Sciatic nerve (tissue), 2 donors: ENCODE data around the gene COTL1. TPM values are rescaled to one million over a fixed set of nuclear protein-coding genes. Genes with fewer than 3 reads are reported as not detected.
A peak's percentile ranks its signal among the peaks of the same experiment; 100 is the strongest.

Experiments used
- ATAC-seq: fragments of 200-7000 bp; cut with Tn5 transposase; one replicate; pipeline ENCODE4 v1.9.1; 2020; ENCODE audit warnings: mild to moderate bottlenecking, moderate library complexity
- DNase-seq: peaks from one replicate; pipeline ENCODE4 v3.0.0-alpha.2; 2020; ENCODE audit warnings: low spot score
- intact Hi-C: fragments of 100-400 bp; cut with DNase I; formaldehyde crosslinking; loops from one replicate; pipeline ENCODE4 v1.14.2; 2022
- total RNA-seq: library from RNA; stranded (reverse); fragmentation: NEBNext Ultra II Directional; extraction: Animal tissue kit (Norgen Biotek cat#: 25700); gene quantifications from one replicate; pipeline ENCODE4 v1.2.1, GENCODE V29; 2021
- donor health status: DM: no; HTN: no; CAD: no.
- donor health status: DM: no; HTN: no; CAD: no.

Gene COTL1
- total RNA-seq, 1 donor from 2014 or later = 77.9 TPM

DNA sequence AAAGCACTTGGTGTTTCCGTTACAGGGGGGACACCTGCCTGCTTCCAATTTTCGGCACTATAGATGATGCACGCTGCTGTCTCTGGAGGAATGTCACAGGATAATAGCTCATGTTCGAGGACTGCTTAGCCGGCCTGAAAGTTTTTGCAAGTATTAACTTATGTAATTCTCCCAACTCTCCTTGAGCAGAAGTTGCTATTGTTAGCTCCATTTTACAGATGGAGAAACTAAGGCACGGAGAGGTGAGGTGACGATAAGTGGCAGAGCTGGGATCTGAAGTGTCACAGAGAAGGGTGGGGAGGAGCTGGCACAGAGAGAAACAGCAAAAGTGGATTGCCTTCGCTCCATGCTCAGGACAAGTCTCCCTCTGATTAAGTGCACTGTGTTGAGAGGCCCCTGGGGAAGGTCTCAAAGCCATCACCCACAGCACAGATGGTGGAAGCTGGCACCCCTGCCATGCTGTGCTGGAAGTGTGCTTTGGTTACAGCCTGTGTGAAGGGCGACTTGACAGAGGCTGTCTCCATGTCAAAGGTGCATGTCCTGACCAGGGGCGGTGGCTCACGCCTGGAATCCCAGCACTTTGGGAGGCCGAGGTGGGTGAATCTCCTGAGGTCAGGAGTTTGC, 72.7 kb downstream of the COTL1 start:
- ATAC-seq (no peak), DNase-seq (no peak)
- intact Hi-C loops = no loop called here

DNA sequence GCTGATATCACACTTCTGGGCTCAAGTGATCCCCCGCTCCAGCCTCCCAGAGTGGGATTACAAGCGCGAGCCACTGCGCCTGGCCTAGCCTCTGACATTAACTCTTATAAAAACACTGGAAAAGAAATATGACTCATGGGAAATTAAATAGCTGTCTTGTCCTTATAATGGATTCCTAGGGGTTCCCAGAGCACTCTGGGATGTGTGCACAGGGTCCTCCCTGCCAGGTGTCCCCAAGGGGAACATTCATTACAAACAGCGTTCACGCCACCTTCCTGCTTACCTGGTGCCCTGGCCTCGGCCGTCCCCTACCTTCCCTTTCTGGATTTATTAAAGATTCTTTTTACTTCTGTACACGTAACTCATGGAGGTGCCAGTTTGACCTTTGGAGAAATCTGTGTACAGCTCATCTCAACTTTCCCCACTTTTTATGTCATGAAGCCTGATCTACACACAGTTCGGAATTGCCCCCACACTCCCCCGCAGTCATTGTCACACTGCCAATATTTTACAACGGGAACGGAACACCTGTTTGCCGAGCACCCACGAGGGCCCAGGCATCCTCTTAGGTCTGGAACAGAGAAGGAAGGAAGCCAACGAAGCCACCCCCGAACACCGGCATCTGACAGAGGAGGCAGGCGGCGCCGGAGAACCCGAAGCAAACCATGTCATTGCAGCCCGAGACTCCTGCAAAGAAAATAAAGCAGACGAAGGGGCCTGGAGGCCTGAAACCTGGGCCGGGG, 73.7 kb downstream of the COTL1 start:
- intact Hi-C loops = no loop called here
- no peak for DNase-seq
- ATAC-seq = peak; percentile 21

DNA sequence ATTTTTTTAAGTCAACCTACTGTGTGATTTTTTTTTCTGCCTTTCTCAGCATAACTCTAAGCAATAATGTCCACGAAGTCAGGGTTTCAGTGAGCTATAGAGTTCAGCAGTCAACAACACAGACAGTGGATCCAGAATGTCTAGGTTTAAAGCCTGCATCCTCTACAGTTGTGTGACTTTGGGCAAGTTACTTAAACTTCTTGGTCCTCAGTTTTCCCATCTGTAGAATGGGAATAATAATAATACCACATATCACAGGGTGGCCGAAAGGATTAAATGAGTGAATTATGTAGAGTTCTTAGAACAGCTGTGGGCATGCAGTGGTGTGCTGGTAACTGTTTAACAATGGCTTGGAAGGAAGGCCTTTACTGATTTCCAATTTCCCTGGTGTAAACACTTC, 74.6 kb downstream of the COTL1 start:
- DNase-seq (no peak), ATAC-seq (no peak)
- intact Hi-C loops = no loop called here

DNA sequence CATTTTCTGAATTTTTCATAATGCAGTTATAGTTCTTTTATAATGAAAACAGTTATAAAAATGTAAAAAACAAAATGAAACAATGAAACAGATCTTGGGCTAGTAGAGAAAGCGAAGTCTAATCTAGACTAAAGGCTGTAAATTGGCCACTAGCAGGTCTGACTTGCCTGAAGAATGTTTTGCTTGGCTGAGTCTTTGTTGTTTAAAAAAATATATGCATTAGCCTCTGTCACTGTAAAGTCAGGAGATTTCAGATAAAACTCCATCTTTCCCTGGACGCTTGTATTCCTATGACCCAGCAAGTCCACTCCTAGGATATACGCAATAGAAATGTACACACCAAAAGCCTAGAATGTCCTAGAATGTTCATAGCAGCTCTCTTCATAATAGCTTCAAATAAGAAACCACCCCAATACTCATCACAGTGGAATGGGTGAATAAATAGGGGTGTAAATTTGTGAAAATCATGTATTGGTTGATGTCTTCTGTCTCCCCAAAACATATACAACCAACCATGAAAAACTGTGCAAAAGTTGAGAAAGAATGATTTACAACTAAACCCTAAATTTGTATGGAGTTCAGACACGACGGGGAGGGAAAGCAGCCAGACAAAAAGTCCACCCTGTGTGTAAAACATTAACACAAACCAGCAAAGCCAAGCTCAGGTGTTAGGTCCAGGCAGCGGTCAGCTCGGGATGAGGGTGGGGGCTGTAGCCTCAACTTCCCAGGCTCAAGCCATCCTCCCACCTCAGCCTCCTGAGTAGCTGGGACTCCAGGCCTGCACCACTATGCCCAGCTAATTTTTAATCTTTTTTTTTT, 75.7 kb downstream of the COTL1 start:
- no peak for ATAC-seq
- intact Hi-C loops = no loop called here
- DNase-seq = no peak

DNA sequence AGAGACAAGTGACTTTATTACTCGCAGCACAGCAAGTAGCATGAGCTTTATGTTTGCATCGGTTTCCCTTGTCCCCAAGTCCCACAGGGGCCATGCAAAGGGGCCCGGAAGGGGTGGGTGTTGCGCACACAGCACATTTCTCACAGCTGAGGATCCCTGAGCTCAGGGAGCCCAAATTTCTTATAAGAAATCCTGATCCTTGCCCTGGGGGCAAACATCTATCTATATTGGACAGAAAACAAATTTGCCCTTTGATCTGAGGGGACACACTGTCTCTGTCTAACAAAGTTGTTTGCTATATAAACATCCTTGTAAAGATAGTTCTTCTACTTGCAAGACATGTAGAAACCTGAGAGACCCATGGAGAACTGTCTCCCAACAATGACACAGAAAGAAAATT, 77.7 kb downstream of the COTL1 start:
- DNase-seq (no peak), ATAC-seq (no peak)
- intact Hi-C loops = no loop called here

DNA sequence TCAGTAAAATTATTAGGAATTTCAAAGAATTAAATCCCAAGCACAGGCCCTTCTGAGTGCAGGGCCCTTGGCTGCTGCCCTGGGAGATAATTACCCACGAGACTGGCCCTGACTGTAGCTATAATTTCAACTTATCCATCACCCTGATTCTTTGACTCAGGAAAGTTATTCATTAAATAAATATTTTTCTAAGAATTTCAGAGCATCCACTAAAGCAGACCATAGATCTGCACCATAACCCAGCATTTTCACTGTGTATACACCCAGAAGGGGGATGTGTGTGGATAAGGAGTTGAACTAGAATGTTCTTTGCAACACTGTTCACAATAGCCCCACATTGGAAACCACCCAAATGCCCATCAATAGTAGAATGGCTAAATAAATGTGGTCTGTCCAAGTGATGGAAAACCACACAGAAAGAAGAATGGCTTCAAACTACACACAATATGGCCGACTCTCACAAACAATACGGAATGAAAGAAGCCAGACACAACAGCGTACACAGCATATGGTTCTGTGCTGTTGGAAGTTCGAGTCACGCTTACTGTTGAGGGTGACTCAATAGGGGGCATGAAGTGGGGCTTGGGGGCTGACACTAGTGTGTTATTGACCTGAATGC, 79.5 kb downstream of the COTL1 start:
- DNase-seq (no peak), ATAC-seq (no peak)
- intact Hi-C loops = no loop called here

DNA sequence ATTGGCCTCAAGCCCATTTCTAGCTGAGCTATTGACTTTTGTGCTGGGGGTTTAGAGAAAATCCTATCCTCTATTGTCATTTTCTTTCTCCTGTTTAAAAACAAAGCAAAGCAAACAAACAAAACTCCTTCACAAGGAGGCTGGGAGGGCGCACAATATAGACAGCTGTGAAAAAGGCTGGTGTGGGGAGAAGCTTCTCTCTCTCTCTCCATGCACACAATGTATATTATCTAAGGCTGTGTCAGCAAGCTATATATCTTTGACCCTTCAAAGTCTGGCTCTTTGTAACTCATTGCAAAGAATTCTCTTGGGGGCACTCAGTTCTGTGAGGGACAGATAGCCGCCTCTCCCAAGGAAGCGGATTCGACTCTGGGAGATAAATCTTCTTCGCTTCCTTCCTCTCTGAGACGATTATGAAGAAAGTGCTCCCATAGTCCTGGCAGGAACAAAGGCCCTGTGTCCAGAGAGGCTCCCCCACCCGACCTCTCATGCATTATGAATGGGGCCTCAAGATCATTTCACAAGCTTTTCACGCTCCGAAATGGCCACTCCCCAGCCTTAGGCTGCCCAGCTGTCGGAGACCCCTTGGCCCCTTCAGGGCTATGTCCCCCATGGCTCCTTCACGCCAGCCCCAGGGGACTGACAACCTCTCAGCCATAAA, 80.3 kb downstream of the COTL1 start:
- intact Hi-C loops = no loop called here
- ATAC-seq (no peak), DNase-seq (no peak)

DNA sequence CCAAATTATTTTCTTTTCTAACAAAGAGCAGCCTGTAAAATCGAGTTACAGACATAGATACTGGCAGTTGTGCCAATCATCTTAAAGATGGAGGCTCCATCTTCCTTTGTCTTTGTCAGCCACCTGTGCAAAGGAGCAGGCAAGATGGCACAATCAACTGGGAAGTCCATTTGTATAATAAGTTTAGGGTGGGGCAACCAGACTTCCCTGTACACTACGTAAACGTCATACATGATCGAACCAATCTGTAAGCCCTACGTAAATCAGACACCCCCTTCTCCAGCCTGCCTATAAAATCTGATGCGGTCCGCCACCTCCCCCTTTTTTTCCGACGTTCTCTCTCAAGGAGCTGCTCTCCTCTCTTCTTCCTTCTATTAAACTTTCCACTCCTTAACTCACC, 82.0 kb downstream of the COTL1 start:
- DNase-seq (no peak), ATAC-seq (no peak)
- intact Hi-C loops = no loop called here

DNA sequence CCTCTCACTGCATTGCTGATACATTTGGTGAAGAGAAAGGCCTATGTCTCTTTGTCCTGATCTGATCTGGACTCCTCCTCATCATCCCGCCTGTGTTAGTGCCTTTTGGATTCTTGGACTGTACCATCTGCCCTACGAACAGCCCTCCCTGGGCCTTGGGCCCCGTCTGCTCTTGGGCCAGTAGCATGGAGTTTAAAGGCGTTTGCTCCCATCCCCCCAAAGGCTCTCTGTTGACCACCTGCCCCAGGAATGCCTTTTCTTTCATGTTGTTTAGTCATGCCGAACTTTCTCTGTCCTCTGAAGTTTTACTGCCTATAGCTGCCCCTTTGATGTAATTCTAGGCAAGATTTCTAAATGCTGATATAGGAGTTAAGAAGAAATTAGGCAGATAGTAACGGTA, 82.5 kb downstream of the COTL1 start:
- DNase-seq (no peak), ATAC-seq (no peak)
- intact Hi-C loops = no loop called here

DNA sequence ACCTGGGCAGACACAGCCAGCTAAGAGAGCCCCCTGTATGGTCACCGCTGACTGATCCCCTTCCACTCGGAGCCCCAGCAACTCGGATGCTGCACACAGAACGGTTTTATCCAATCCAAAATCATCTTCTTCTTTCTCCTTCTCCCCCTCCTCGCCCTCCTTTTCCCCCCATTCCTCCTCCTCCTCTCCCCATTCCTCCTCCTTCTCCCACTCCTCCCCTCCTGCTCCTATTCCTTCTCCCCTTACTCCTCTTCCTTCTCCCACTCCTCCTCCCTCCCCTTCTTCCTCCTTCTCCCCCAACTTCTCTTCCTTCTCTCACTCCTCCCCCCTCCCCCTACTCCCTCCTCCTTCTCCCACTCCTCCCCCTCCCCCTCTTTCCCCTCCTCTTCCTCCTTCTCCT, 83.1 kb downstream of the COTL1 start:
- ATAC-seq (no peak), DNase-seq (no peak)
- intact Hi-C loops = no loop called here

DNA sequence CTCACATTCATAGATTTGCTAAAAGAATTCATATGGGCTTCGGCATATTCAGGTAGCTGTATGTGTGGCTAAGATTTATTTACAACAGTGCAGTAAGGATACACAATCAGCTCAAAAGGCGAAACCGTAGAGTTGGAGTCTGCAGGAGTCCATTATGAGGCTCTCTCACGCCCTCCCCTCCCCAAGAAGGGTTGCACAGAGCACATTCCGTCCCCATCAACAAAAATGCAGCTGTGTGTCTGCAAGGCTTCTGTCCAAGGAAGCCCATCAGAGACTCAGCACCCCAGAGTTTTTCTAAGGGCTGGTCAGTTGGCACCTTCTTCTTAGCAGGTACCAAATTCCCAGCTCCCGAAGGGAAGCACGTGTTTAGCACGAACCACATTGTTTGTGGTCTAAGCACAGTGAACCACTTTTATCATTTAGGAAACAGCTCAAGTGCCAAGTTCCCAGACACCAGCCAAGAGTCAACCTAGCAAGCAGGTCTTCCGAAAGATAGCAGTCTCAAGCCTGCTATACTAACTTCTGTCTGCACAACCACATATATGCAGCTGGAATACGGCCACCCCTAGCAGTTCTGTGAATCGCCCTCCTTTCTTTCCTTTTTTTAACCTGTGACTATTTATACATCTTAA, 84.9 kb downstream of the COTL1 start:
- DNase-seq = no peak
- intact Hi-C loops = no loop called here
- no peak for ATAC-seq

DNA sequence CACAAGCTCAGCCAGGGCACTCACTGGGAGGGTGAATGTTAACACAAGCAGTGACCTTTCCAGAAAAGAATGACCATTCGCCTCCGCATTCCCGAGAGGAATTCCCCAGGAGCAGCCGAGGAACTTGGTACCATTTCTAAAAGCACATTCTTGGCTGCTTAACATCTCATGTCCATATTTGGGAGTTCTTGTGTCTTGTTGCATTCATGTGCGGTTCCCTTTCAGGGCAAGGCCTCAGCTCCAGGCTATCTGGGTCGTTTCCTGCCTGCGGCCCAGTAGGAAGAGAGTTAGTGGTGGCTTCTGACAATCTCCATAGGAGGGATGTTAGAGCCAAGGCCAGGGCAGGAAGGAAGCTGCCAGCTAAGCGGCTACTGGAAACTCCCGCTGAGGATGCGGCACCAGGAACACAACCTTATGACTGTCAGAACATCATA, 85.6 kb downstream of the COTL1 start:
- intact Hi-C loops = no loop called here
- DNase-seq (peak; percentile 75), ATAC-seq (peak; percentile 94)

DNA sequence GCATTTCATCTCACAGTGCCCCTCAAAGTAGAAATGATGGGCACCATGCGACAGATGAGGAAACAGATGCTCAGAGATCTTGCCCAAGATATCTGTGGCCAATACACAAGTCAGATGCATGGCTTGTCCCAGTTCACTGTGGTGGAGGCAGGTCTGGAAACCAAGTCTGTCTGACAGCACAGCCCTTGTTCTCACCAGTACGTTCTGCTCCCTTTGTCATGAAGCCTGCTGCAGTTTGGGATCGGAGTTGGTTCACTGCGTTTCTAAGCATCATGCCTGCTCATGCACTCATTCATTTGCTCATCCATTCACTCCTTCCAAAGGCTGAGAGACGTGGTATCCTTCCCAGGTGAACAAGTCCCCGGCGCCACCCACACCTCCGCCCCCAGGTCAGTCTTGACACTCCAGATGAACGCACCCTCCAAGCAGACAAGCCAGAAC, 86.2 kb downstream of the COTL1 start:
- no peak for DNase-seq
- intact Hi-C loops = no loop called here
- ATAC-seq = peak; percentile 19

DNA sequence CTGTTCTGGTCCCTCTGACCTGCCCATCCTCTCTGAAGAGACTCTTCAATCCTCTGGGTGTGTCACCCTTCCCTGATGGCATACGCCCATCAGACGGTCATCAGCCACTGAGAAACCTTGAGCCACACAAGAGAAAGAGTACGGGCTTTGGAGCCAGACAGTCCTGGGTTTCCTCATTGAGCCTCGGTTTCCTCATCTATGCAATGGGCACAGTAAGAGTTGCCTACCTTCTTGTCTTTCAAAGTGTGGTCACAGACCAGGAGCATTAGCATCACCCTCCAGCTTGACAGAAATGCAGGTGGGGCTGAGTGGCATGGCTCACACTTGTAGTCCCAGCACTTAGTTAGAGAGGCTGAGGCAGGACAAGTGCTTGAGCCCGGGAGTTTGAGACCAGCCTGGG, 87.3 kb downstream of the COTL1 start:
- intact Hi-C loops = no loop called here
- no peak for DNase-seq
- no peak for ATAC-seq

DNA sequence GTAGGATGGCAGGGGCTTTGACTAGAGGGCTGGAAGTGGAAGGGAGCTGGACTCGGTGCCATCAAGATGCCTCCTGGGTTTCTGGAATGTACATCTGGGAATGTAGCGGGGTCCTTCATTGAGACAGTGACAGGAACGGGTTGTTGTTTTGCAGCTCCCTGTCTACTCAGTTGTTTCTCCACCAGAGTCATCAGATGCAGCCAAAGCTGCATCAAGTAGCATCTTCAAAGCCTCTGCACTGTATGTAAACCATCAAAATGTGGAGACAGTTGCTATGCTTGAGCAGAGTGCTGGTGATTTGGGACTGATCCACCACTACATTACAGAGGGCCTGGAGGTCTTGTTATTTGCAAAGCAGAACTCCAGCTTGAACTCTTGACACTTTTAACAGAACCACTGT, 88.3 kb downstream of the COTL1 start:
- intact Hi-C loops = no loop called here
- DNase-seq (no peak), ATAC-seq (no peak)

DNA sequence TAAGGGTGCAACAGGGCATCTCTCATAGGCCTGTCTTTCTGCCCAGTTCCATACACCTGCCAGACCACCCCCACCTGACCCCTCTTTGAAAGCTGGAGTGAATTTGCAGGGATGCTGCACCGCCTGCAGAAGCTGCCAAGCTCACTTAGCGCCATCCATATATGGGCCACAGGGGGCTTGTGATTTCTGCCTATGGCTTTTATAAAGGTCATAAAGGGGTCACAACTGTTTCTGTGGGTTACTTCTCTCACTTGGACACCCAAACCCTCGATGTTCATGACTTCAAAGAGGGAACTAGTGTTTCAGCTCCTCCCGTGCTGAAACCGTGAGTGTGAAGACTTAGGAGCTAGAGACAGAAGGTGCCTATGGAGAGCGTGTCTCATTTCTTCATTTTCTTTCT, 89.6 kb downstream of the COTL1 start:
- no peak for DNase-seq
- ATAC-seq = no peak
- intact Hi-C loops = no loop called here

DNA sequence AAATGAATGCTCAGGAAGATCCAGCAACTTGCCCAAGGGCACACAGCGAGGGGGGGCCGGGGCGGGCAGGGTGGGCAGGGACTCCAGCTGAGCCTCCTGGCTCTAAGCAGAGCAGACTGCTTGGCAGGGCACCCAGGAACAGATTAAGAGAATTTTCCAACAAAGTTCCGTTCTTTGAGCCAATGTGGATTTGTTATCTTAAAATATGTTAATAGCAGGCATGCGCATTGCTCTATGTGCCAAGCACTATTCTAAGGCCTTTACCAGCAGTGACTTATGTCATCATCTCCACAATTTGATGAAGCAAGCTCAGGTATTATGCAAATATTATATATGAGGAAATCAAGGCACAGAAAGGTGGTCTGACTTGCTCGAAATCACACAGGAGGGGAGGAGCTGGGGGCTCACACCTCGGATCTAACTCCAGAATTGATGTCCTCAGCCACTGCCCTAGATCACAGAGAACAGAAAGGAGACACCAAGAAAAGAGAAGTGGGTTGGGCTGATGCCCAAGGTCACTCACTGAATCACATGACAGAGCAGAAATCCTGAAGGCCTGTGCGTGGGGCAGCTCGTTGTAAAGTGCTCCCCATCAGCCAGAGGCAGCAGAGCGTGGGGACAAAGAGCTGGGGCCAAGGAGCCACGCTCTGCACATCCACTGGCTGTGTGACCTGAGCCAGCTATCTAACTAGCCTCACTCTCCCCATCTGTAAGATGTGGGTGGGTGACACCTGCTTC, 90.2 kb downstream of the COTL1 start:
- intact Hi-C loops = no loop called here
- DNase-seq = no peak
- ATAC-seq = no peak
